ENCODE measurements around the gene DNAH12. TPM values are rescaled to one million over a fixed set of nuclear protein-coding genes. Genes with fewer than 3 reads are reported as not detected.

DNAH12 gene
- under 1 TPM in 1 of 2 experiments, not detected in 1; 0.05 TPM for total RNA-seq

DNA sequence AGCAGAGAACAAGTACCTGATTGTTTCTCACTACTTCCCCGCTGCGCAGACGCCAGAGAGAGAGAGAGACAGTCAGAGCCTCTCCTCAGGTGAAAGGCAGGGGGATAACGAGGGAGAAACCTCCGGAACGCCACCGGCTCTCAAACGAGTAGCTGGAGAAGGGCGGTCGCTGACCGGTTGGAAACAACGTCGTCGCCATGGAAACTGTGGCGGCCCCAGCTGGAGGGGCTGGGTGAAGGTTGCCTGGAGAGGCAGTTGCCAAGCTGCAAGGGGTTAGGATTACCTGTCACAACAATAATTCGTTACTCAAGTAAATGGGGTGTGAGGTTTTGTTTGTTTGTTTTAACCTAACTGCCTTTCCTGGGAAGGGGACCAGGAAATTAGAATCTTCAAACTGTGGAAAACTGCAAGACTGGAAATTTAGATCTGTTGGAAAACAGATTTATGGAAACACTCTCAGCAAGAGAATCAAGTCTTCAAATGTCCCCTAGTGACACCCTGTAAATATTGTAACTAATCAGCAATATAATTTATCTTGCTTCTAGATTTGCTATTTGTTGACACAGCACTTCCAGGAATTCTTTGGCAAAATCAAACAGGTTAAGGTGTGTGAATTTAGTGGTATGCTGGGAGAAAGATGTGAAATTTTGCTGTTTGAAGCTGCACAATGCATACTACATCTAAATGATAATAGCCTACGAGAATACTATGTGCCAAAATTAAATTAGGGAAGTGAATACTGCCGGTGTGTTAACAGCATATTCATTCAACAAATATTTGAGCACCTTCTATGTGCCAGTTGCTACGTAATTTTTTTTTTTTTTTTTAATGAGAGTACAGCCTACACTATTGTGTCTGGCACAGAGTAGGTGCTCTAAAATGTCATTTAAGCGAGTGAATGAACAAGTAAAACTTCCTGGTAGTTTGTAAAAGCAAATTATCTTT is at the start of gene DNAH12:
DNAH12 (minus strand) TSS at position 164 of the 945 bp plus-strand sequence. CDS start 1,474 bp downstream, outside the sequence.
- H3K4me1 Mint-ChIP-seq (ENCODE audit: low read depth), result peaks cover 8% of the 10 kb centered on the region
- no peaks in the 10 kb centered on the region for H3K9me3 Mint-ChIP-seq
- H3K4me3 Mint-ChIP-seq, result no peak within 1 kb of the TSS
- CTCF ChIA-PET, result no interaction called here
- H3K27me3 Mint-ChIP-seq (ENCODE audit: low read depth), result peaks cover 2% of the 10 kb centered on the region
- no peak within 1 kb of the TSS for H3K27ac Mint-ChIP-seq
- H3K36me3 Mint-ChIP-seq (ENCODE audit: low read depth), result no peaks in the 10 kb centered on the region
- intact Hi-C loops (cut with micrococcal nuclease), result no loop called here
- peak; percentile 31 for DNase-seq

DNA sequence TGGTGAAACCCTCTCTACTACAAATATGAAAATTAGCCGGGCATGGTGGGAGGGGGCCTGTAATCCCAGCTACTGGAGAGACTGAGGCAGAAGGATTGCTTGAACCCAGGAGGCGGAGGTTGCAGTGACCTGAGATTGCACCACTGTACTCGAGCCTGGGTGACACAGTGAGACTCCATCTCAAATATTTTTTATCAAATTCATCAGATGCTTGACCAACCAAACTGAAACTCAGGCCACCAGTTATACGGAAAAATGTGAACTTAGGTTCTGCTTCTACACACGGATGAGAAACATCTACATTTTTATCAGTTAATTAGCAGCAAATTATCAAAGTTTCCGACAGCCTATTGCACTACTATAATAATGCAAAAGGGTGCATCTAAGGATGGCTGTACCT is 48.2 kb upstream of the DNAH12 start:
- intact Hi-C loops (cut with micrococcal nuclease), result loop anchor here (10.0 kb wide), 2 partner anchors 808 to 888 kb away; no protein-coding TSS in a partner anchor
- Mint-ChIP-seq H3K36me3 (ENCODE audit: low read depth) (peaks cover 9% of the 10 kb centered on the region), H3K27me3 (ENCODE audit: low read depth) (no peaks in the 10 kb centered on the region), H3K27ac (no peak overlapping the region), H3K4me1 (ENCODE audit: low read depth) (peaks cover 46% of the 10 kb centered on the region), H3K4me3 (no peak overlapping the region), H3K9me3 (no peaks in the 10 kb centered on the region)
- CTCF ChIA-PET, result interaction anchor here (1.1 to 1.4 kb wide), 2 partner anchors 12 to 260 kb away, joined by 4 read pairs; no protein-coding TSS in a partner anchor
- no peak for DNase-seq

DNA sequence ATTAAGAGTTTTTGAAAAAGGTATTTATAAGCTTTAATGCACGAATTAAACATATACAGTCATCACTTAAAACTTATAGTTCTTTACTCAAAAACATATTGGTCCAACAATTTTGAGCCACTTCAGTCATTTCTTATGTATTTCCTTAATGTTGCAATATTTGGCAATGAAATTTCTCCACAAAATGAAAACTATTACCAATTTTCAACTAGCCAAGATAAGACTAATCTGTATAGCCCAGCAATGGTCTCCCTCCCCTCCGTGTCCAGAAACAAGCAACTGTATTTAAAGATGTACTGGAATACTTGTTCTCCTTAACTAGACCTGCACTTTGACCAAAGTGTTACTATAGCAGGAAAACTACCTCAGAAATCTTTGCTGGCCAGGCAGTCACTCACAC is 43.8 kb upstream of the DNAH12 start:
- Mint-ChIP-seq H3K4me3 (no peak overlapping the region), H3K36me3 (ENCODE audit: low read depth) (peaks cover 9% of the 10 kb centered on the region), H3K9me3 (no peaks in the 10 kb centered on the region), H3K27ac (no peak overlapping the region), H3K27me3 (ENCODE audit: low read depth) (no peaks in the 10 kb centered on the region), H3K4me1 (ENCODE audit: low read depth) (peaks cover 40% of the 10 kb centered on the region)
- CTCF ChIA-PET, result no interaction called here
- intact Hi-C loops (cut with micrococcal nuclease), result no loop called here
- DNase-seq, result no peak

DNA sequence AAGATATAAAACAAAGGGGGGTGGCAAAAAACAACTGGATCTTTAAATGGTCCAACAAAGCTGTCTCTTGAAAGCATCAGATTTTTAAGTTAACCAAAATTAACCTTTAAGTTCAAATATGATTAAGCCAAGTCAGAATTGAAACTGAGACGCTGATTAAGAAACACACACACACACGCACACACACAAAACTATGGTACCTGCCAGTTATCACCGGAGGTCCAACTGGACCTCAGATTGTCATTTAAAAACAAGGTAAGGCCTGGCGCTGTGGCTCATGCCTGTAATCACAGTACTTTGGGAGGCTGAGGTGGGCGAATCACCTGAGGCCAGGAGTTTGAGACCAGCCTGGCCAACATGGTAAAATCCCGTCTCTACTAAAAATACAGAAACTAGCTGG is 42.6 kb upstream of the DNAH12 start:
- peaks cover 35% of the 10 kb centered on the region for H3K4me1 Mint-ChIP-seq (ENCODE audit: low read depth)
- H3K27ac Mint-ChIP-seq, result no peak overlapping the region
- intact Hi-C loops (cut with micrococcal nuclease), result no loop called here
- no peak overlapping the region for H3K4me3 Mint-ChIP-seq
- H3K36me3 Mint-ChIP-seq (ENCODE audit: low read depth), result peaks cover 12% of the 10 kb centered on the region
- H3K27me3 Mint-ChIP-seq (ENCODE audit: low read depth), result no peaks in the 10 kb centered on the region
- peak; percentile 20 for DNase-seq
- no peaks in the 10 kb centered on the region for H3K9me3 Mint-ChIP-seq
- CTCF ChIA-PET, result interaction anchor here (0.5 to 0.7 kb wide), 2 partner anchors 99 to 370 kb away, joined by 3 read pairs; no protein-coding TSS in a partner anchor

DNA sequence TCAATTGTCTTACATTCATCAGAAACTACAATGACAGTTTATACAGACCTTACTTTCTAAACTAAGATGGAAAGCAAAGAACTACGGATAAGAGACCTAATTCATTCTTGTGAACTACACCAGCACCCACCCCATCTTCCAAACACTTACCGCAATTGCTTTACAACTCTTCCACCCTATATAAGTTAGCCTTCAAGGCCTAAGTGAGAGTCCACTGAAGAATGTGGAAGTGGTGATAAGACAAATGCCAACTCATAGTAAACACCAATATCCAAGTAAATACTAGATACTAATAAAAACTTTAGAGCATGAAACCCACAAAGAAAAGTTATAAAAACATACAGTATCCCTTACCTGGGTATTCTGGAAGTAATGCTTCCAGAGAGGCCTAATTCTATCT is 39.4 kb upstream of the DNAH12 start:
- Mint-ChIP-seq H3K9me3 (no peaks in the 10 kb centered on the region), H3K36me3 (ENCODE audit: low read depth) (peaks cover 12% of the 10 kb centered on the region), H3K27me3 (ENCODE audit: low read depth) (no peaks in the 10 kb centered on the region), H3K4me3 (no peak overlapping the region), H3K27ac (no peak overlapping the region), H3K4me1 (ENCODE audit: low read depth) (peaks cover 28% of the 10 kb centered on the region)
- CTCF ChIA-PET, result no interaction called here
- intact Hi-C loops (cut with micrococcal nuclease), result loop anchor here (1.0 kb wide), 1 partner anchor 186 kb away; no protein-coding TSS in a partner anchor
- DNase-seq, result no peak

DNA sequence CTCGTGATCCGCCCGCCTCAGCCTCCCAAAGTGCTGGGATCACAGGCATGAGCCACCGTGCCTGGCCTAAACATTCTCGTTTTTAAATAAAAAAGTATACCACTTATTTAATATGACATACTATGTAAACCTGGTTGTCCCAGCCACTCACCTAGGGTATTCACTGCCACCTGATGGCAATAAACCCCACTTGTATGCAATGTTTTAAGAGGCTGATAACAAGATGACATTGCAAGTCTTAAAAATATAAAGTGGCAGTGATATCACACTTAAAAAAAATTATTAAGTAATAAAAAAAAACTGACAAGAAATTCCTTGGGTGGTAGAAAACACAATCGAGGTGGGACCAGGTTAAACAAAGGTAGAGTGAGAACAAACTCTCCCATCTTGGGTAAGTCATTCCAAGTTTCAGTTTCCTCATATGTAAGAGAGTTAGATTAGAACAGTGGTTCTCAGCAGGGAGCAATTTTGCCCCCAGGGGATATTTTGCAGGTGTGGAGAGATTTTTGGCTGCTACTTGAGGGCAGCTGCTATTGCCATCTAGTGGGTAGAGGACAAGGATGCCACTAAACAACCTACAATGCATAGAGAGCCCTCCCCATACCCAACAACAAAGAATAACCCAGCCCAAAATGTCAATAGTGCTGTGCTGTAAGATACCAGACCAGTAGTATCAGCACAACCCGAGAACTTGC is 38.5 kb upstream of the DNAH12 start:
- Mint-ChIP-seq H3K9me3 (no peaks in the 10 kb centered on the region), H3K4me3 (no peak overlapping the region), H3K36me3 (ENCODE audit: low read depth) (peaks cover 15% of the 10 kb centered on the region), H3K4me1 (ENCODE audit: low read depth) (peaks cover 29% of the 10 kb centered on the region), H3K27ac (peak overlapping the region; percentile 39), H3K27me3 (ENCODE audit: low read depth) (no peaks in the 10 kb centered on the region)
- intact Hi-C loops (cut with micrococcal nuclease), result loop anchor here (1.0 kb wide), 1 partner anchor 185 kb away; no protein-coding TSS in a partner anchor
- no peak for DNase-seq
- CTCF ChIA-PET, result no interaction called here

GRCh38 chr3:57577801-57578200 is 33.7 kb upstream of the DNAH12 start:
- CTCF ChIA-PET, result interaction anchor here (0.6 kb wide), 1 partner anchor 7 kb away, joined by 3 read pairs; no protein-coding TSS in a partner anchor
- Mint-ChIP-seq H3K36me3 (ENCODE audit: low read depth) (peaks cover 30% of the 10 kb centered on the region), H3K27ac (no peak overlapping the region), H3K4me1 (ENCODE audit: low read depth) (peaks cover 18% of the 10 kb centered on the region), H3K4me3 (no peak overlapping the region), H3K27me3 (ENCODE audit: low read depth) (no peaks in the 10 kb centered on the region), H3K9me3 (no peaks in the 10 kb centered on the region)
- no peak for DNase-seq
- intact Hi-C loops (cut with micrococcal nuclease), result no loop called here

- no peak for DNase-seq
- CTCF ChIA-PET, result no interaction called here
- no peak overlapping the region for H3K4me3 Mint-ChIP-seq
- H3K36me3 Mint-ChIP-seq (ENCODE audit: low read depth), result peaks cover 28% of the 10 kb centered on the region
- intact Hi-C loops (cut with micrococcal nuclease), result no loop called here
- H3K9me3 Mint-ChIP-seq, result no peaks in the 10 kb centered on the region
- peaks cover 16% of the 10 kb centered on the region for H3K4me1 Mint-ChIP-seq (ENCODE audit: low read depth)
- peak overlapping the region; percentile 12 for H3K27ac Mint-ChIP-seq
- no peaks in the 10 kb centered on the region for H3K27me3 Mint-ChIP-seq (ENCODE audit: low read depth)
Observed at GRCh38 chr3:57575966-57576626, 32.0 kb upstream of the DNAH12 start.

DNA sequence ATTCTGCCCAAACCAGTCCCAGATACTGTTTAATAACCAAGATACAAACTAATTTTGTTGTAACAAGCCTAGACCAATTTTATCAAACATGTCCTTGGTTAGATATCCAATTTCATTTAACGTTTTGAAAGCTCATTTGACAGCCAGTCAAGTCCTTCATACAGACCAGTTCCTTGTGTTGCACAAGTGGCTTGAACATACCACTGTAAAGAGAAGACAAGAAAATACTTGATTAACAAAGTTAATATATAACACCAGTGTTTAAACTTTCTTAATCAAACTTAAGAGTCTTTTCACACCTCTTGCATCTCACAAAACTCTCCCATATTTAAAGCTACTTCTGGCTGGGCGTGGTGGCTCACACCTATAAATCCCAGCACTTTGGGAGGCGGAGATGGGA is 28.0 kb upstream of the DNAH12 start:
- H3K36me3 Mint-ChIP-seq (ENCODE audit: low read depth), result peaks cover 29% of the 10 kb centered on the region
- H3K9me3 Mint-ChIP-seq, result no peaks in the 10 kb centered on the region
- H3K4me3 Mint-ChIP-seq, result no peak overlapping the region
- DNase-seq, result no peak
- no peaks in the 10 kb centered on the region for H3K27me3 Mint-ChIP-seq (ENCODE audit: low read depth)
- H3K4me1 Mint-ChIP-seq (ENCODE audit: low read depth), result peaks cover 11% of the 10 kb centered on the region
- no peak overlapping the region for H3K27ac Mint-ChIP-seq
- intact Hi-C loops (cut with micrococcal nuclease), result no loop called here
- CTCF ChIA-PET, result interaction anchor here (0.7 kb wide), 1 partner anchor 21 kb away, joined by 3 read pairs; no protein-coding TSS in a partner anchor

GRCh38 chr3:57570878-57571277 is 26.7 kb upstream of the DNAH12 start:
- CTCF ChIA-PET, result interaction anchor here (0.6 kb wide), 1 partner anchor 7 kb away, joined by 3 read pairs; no protein-coding TSS in a partner anchor

DNA sequence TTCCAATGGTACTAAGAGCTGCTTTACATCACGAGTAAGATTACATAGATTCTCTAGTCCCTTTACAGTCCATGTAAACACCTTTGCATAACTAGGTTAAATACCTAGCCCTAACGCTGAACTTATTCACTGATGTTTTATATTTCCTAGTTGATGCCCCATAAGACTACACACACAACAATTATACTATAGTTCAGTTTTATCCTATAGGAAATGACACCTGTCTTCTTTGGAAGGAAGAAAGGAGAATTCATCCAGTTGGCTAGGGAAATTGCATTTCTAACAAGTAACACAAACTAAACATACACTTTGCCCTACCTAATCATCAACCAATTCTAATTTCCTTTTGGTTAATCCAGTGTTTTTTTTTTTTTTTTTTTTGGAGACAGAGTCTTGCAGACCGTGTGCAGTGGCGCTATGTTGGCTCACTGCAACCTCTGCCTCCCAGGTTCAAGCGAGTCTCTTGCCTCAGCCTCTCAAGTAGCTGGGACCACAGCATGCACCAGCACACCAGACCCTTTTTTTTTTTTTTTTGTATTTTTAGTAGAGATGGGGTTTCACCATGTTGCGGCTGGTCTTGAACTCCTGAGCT is 25.8 kb upstream of the DNAH12 start:
- H3K9me3 Mint-ChIP-seq, result no peaks in the 10 kb centered on the region
- H3K4me3 Mint-ChIP-seq, result no peak overlapping the region
- no peak for DNase-seq
- peaks cover 25% of the 10 kb centered on the region for H3K36me3 Mint-ChIP-seq (ENCODE audit: low read depth)
- H3K27ac Mint-ChIP-seq, result no peak overlapping the region
- intact Hi-C loops (cut with micrococcal nuclease), result no loop called here
- H3K27me3 Mint-ChIP-seq (ENCODE audit: low read depth), result no peaks in the 10 kb centered on the region
- peaks cover 5% of the 10 kb centered on the region for H3K4me1 Mint-ChIP-seq (ENCODE audit: low read depth)
- CTCF ChIA-PET, result interaction anchor here (0.6 kb wide), 1 partner anchor 8 kb away, joined by 3 read pairs; no protein-coding TSS in a partner anchor

More at GRCh38 chr3:57570878-57571277, 26.7 kb upstream of the DNAH12 start:
- H3K4me1 Mint-ChIP-seq (ENCODE audit: low read depth), result peaks cover 5% of the 10 kb centered on the region
- peak overlapping the region; percentile 36 for H3K27ac Mint-ChIP-seq
- H3K36me3 Mint-ChIP-seq (ENCODE audit: low read depth), result peaks cover 31% of the 10 kb centered on the region
- H3K9me3 Mint-ChIP-seq, result no peaks in the 10 kb centered on the region
- no peaks in the 10 kb centered on the region for H3K27me3 Mint-ChIP-seq (ENCODE audit: low read depth)
- intact Hi-C loops (cut with micrococcal nuclease), result no loop called here
- DNase-seq, result no peak
- no peak overlapping the region for H3K4me3 Mint-ChIP-seq

Measured in activated naive CD4-positive, alpha-beta T cell treated with anti-CD3 and anti-CD28 coated beads for 36 hours (primary cell).